GM08714 (cell line): ENCODE results near the gene PRODH.
"Not testable (repeated sequence)": the region's sequence is repeated elsewhere in the genome, so short reads cannot be mapped to it uniquely, and the experiment has no call there.

Experiments used
- H3K4me3 ChIP-seq: fragments of 200-500 bp; sonication (Bioruptor generic); 2 replicates; pipeline ENCODE4 v1.5.1; 2014; ENCODE audit warnings: mild to moderate bottlenecking, low read length, inconsistent platforms
- ZNF274 ChIP-seq: IDR thresholded peaks from 2 replicates; pipeline ENCODE4 v1.6.1; 2012; ENCODE audit warnings: mild to moderate bottlenecking, low read depth, low read length

Gene PRODH

DNA sequence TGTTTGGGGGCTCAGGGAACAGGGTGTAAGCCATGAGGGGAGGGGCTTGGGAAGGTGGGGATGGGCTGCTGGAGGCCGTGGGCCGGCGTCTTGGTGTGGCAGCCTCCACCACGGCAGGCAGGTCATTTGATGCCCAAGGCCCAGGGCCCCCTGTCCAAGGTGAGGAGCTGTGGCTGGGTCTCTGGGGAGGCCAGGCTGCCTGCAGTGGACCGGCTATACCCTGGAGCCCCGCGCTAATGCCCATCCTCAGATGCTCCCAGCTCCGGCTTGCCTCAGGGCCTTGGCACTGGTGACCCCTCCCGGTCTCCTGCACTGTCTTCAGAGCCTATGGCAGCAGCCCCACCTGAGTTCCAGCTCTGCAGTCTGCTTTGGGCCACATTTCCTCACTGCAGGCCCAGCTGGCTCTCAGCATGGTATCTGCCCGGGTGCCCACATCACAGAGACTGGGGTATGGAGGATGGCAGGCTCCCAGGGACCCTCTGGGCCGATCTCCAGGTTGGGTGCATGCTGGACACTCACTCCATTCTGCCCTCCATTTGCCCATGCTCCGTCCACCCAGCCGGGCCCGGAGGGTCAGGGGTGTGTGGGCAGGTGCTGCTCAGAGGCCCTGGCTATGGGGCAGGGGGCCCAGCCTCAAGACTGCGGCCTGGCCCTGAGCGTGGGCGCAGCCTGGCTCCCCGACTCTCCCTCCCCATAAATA, 21.7 kb upstream of the PRODH start:
- H3K4me3 ChIP-seq: not testable (repeated sequence)

DNA sequence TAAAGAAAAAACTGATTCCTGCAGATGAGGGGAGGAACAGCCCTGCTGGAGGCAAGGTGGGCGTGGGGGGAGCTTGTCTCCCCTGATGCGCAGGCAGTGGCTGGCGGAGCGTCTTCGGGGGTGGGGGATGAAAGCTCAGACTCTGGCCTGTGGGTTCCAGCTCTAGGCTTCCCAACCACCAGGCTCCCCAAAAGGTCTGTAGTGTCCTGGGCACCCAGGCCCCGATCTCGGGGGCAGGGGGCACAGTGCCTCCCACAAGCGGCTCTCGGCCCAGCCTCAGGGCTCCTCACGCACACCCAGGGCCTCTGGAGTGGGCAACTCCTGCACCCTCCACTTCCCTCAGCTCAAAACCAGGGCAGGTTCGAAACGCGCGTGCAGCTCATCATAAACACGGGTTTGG, 20.9 kb upstream of the PRODH start:
- H3K4me3 ChIP-seq: not testable (repeated sequence)

GRCh38 chr22:18956121-18956895, 20.2 kb upstream of the PRODH start:
- not testable (repeated sequence) for H3K4me3 ChIP-seq

DNA sequence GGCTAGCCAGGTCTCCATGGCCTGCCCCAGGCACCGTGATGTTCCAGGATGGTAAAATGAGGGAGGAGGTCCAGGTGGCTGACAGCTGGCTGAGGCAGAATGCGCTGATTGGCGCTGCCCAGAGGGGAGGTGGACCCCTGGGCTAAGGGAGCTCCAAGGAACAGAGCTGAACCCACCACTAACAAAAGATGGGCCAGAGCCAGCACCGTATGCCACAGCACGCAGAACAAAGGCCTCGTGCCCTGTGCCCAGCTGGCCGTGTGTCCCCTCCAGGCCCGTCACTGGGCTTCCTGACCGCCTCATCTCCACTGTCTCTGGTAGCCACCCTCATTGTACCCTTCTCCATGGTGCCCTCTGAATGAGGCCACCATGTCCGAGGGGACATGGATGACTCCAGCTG, 19.6 kb upstream of the PRODH start:
- TF ChIP-seq ZNF274: no peak
- no peak overlapping the region for H3K4me3 ChIP-seq

GRCh38 chr22:18954990-18955571, 19.0 kb upstream of the PRODH start:
- TF ChIP-seq ZNF274: no peak
- no peak overlapping the region for H3K4me3 ChIP-seq

GRCh38 chr22:18954303-18954989, 18.4 kb upstream of the PRODH start:
- H3K4me3 ChIP-seq: not testable (repeated sequence)

- H3K4me3 ChIP-seq: not testable (repeated sequence)
Measured at GRCh38 chr22:18953128-18953527, 17.0 kb upstream of the PRODH start.

DNA sequence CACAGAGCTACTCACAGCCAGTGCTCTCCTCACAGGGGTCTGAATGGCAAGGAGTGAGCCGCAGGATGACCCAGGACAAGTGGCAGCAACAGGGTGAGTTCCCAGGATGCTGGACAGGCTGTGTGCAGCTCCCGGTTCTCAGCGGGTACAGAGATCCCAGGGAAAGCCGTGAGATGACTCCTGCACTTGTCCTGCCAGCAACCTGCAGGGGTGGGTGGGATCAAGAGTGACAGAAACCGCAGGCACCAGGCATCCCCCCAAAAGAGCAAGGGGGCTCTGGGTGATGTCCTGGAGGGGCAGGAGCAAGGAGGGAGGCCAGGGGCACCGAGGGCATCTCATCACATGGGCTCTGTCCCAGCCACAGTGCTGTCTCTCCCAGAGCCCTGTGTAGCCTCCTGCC, 15.9 kb upstream of the PRODH start:
- no peak for TF ChIP-seq ZNF274

GRCh38 chr22:18950141-18950540, 14.0 kb upstream of the PRODH start:
- TF ChIP-seq ZNF274: no peak
- H3K4me3 ChIP-seq: no peak overlapping the region

More for the DNA sequence above, 15.9 kb upstream of the PRODH start:
- H3K4me3 ChIP-seq: no peak overlapping the region

GRCh38 chr22:18947905-18948304, 11.8 kb upstream of the PRODH start:
- TF ChIP-seq ZNF274: no peak
- no peak overlapping the region for H3K4me3 ChIP-seq

DNA sequence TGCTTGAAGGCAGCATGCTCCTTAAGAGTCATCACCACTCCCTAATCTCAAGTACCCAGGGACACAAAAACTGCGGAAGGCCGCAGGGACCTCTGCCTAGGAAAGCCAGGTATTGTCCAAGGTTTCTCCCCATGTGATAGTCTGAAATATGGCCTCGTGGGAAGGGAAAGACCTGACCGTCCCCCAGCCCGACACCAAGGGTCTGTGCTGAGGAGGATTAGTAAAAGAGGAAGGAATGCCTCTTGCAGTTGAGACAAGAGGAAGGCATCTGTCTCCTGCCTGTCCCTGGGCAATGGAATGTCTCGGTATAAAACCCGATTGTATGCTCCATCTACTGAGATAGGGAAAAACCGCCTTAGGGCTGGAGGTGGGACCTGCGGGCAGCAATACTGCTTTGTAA, 11.0 kb upstream of the PRODH start:
- not testable (repeated sequence) for H3K4me3 ChIP-seq

DNA sequence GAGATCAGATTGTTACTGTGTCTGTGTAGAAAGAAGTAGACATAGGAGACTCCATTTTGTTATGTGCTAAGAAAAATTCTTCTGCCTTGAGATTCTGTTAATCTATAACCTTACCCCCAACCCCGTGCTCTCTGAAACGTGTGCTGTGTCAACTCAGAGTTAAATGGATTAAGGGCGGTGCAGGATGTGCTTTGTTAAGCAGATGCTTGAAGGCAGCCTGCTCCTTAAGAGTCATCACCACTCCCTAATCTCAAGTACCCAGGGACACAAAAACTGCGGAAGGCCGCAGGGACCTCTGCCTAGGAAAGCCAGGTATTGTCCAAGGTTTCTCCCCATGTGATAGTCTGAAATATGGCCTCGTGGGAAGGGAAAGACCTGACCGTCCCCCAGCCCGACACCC, 2.6 kb upstream of the PRODH start:
- H3K4me3 ChIP-seq: not testable (repeated sequence)

GRCh38 chr22:18934688-18935087, 1.4 kb downstream of the PRODH start:
- H3K4me3 ChIP-seq: not testable (repeated sequence)

GRCh38 chr22:18933914-18934313, 2.2 kb downstream of the PRODH start:
- no peak for TF ChIP-seq ZNF274

DNA sequence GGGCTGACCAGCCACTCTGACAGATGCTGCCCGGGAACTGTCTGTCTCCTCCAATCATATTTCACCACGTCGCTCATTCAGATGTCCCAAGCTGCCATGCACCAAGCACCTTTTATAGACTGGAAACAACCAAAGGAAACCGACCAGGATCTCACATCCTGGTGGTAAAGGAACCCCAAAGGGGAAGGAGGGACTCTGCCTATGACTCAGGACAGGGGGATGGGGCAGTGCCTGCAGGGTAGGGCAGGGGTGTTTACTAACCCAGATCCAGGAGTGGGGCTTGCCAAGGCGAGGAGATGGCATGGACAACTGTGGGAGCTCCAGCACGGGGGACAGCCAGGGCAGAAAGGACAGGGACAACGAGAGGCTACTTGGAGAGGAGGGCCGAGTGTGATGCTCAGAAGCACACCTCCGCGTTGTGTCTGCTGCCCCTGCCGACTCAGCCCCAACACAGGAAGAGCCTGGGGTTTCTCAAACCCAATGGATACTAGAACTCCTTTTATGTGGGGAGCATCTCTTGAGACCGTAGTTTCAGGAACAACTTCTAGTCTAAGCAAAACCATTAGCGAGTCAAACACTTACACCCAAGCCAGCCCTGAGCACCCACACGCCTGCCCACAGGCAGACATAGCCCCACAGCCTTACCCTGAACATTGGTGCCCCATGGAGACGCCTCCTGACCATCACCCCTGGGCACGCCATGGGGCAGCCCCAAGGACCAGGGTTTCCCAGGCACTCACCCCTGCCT, 4.0 kb downstream of the PRODH start:
- no peak for TF ChIP-seq ZNF274
- no peak overlapping the region for H3K4me3 ChIP-seq

More at GRCh38 chr22:18933914-18934313, 2.2 kb downstream of the PRODH start:
- no peak overlapping the region for H3K4me3 ChIP-seq
